Sigmoid colon (tissue), 7 donors: ENCODE data around the gene LVRN. TPM values are rescaled to one million over a fixed set of nuclear protein-coding genes. Genes with fewer than 3 reads are reported as not detected.

Source experiments
- DNase-seq: peaks from one replicate; pipeline ENCODE4 v3.0.0-alpha.2; 2019
- H3K27ac ChIP-seq, 4 donors: fragments of 200-600 bp; sonication (generic); one replicate each; pipeline ENCODE4 v1.5.1; 2016 to 2019; ENCODE audit warnings: mild to moderate bottlenecking in 1 of 4
- H3K27me3 ChIP-seq, 3 donors: fragments of 200-600 bp; sonication (generic); one replicate each; pipeline ENCODE4 v1.5.1; 2019; ENCODE audit warnings: mild to moderate bottlenecking in 1 of 3
- H3K36me3 ChIP-seq, 4 donors: fragments of 200-600 bp; sonication (generic); one replicate each; pipeline ENCODE4 v1.5.1; 2016 to 2019
- H3K4me1 ChIP-seq, 4 donors: fragments of 200-600 bp; sonication (generic); one replicate each; pipeline ENCODE4 v1.5.1; 2017 to 2019
- H3K4me3 ChIP-seq, 4 donors: fragments of 200-600 bp; sonication (generic); one replicate each; pipeline ENCODE4 v1.5.1; 2017 to 2019; ENCODE audit warnings: mild to moderate bottlenecking in 2 of 4, moderate library complexity in 1 of 4
- H3K9me3 ChIP-seq, 4 donors: fragments of 200-600 bp in 3 of 4; sonication (generic) in 3 of 4; one replicate each; pipeline versions ENCODE4 v1.5.1 to v1.6.1; 2013 to 2019
- EP300 ChIP-seq, 4 donors: sonication (generic); formaldehyde crosslinking; IDR thresholded peaks; one replicate each; pipeline ENCODE4 v1.6.1; 2017; ENCODE audit warnings: antibody characterized with exemption in 4 of 4
- POLR2A ChIP-seq, 2 donors: fragments of 450-650 bp; IDR thresholded peaks; one replicate each; pipeline ENCODE4 v1.6.1; 2016; ENCODE audit warnings: antibody characterized with exemption in 2 of 2, mild to moderate bottlenecking in 2 of 2, moderate library complexity in 2 of 2
- POLR2AphosphoS5 ChIP-seq, 4 donors: sonication (generic); formaldehyde crosslinking; IDR thresholded peaks; one replicate each; pipeline ENCODE4 v1.6.1; 2017; ENCODE audit warnings: antibody characterized with exemption in 4 of 4
- WGBS, 2 donors: extraction: QIAGEN DNeasy Blood & Tissue Kit; methylation state at CpG; one replicate each; pipeline ENCODE4 v1.1.7; 2013; 5-methylcytosine and 5-hydroxymethylcytosine counted together
- intact Hi-C: fragments of 100-400 bp; cut with DNase I; formaldehyde crosslinking; loops from one replicate; pipeline ENCODE4 v1.15.1; 2023
- polyA plus RNA-seq, 3 donors: library from polyadenylated mRNA; stranded (reverse); fragments of 200-250 nt; gene quantifications; one replicate each; pipeline ENCODE4 v1.2.3, GENCODE V29; 2013
- total RNA-seq, 4 donors: library from RNA; depleted of rRNA; stranded (reverse); fragments of >200 nt; gene quantifications; one replicate each; pipeline ENCODE4 v1.1.0, GENCODE V29; 2016
- TF ChIP-seq, protein P1 (sequence below), 4 experiments: fragments of 450-650 bp in 3 of 4; fragments of 200-600 bp in 1 of 4; IDR thresholded peaks; one replicate each; pipeline ENCODE4 v1.5.1; 2016 to 2019; ENCODE audit warnings: antibody characterized with exemption in 4 of 4, mild to moderate bottlenecking in 3 of 4, moderate library complexity in 2 of 4
- donor health status: healthy with polysubstance abuse.
- donor health status: Bipolar disorder and iron deficiency.
- donor health status: healthy.

The LVRN gene
- total and polyA plus RNA-seq, 7 donors = 0.23 to 8.4 (median 3.9) TPM

DNA sequence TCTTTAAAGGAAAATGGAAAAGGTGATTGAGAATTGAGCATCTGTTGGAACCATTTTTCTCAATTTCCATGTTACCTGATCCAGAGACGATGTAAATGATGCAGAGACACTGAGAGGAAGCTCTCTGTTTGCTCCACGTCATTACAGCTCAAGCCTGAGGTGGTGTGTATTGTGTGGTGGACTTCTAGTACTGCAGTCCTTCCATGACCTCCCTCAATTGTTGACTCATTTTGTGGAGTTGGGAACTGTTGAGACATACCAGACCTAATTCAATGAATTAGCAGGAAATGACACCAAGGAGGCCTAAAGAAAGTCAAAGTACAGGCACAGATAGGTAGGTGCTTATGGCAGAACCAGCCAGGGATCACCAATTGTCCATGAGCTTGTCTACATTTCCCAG lies 15.6 kb upstream of the LVRN start:
- Histone ChIP-seq H3K27ac (no peak overlapping the region), H3K4me1 (no peaks in the 10 kb centered on the region), H3K9me3 (peaks cover 0 to 2% (median 0%) of the 10 kb centered on the region in 4 donors), H3K27me3 (no peaks in the 10 kb centered on the region), H3K36me3 (no peaks in the 10 kb centered on the region), H3K4me3 (no peak overlapping the region)
- DNase-seq = no peak
- intact Hi-C loops = no loop called here
- TF ChIP-seq EP300 (IDR thresholded peaks at IDR 0.05) = no peak
- TF ChIP-seq, protein P1, sequence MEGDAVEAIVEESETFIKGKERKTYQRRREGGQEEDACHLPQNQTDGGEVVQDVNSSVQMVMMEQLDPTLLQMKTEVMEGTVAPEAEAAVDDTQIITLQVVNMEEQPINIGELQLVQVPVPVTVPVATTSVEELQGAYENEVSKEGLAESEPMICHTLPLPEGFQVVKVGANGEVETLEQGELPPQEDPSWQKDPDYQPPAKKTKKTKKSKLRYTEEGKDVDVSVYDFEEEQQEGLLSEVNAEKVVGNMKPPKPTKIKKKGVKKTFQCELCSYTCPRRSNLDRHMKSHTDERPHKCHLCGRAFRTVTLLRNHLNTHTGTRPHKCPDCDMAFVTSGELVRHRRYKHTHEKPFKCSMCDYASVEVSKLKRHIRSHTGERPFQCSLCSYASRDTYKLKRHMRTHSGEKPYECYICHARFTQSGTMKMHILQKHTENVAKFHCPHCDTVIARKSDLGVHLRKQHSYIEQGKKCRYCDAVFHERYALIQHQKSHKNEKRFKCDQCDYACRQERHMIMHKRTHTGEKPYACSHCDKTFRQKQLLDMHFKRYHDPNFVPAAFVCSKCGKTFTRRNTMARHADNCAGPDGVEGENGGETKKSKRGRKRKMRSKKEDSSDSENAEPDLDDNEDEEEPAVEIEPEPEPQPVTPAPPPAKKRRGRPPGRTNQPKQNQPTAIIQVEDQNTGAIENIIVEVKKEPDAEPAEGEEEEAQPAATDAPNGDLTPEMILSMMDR (IDR thresholded peaks at IDR 0.05) = no peak
- no peak for TF ChIP-seq POLR2A (IDR thresholded peaks at IDR 0.05)
- no peak for TF ChIP-seq POLR2AphosphoS5 (IDR thresholded peaks at IDR 0.05)
- 88 to 91% methylated on average over 2 of the region's 2 CpGs for WGBS, 2 donors

DNA sequence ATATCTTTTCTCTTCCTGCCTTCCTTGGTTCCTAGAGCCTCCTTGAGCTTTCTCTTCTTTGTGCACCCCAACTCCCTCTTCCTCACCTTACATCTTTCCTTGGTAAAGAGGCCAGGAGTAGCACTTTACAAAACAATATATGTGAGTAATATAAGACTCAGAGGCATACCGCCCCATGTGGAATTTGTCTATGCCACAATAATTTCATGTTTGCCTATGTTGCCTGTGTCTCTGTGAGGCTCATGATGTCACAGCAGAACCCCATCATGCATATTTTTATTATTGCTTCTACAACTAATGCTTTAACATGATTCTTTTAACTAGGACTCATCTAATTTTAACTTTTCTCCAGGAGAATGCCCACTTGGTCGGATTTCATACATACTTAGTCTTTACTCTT lies 15.0 kb upstream of the LVRN start:
- TF ChIP-seq POLR2AphosphoS5 (IDR thresholded peaks at IDR 0.05) (no peak), EP300 (IDR thresholded peaks at IDR 0.05) (no peak), POLR2A (IDR thresholded peaks at IDR 0.05) (no peak)
- TF ChIP-seq, protein P1 (IDR thresholded peaks at IDR 0.05) = no peak
- no peak for DNase-seq
- Histone ChIP-seq H3K36me3 (no peaks in the 10 kb centered on the region), H3K4me1 (no peaks in the 10 kb centered on the region), H3K4me3 (no peak overlapping the region), H3K27me3 (no peaks in the 10 kb centered on the region), H3K9me3 (peaks cover 0 to 2% (median 0%) of the 10 kb centered on the region in 4 donors), H3K27ac (no peak overlapping the region)
- intact Hi-C loops = no loop called here
- WGBS, 2 donors = 61 to 86% methylated on average over 2 of the region's 2 CpGs

DNA sequence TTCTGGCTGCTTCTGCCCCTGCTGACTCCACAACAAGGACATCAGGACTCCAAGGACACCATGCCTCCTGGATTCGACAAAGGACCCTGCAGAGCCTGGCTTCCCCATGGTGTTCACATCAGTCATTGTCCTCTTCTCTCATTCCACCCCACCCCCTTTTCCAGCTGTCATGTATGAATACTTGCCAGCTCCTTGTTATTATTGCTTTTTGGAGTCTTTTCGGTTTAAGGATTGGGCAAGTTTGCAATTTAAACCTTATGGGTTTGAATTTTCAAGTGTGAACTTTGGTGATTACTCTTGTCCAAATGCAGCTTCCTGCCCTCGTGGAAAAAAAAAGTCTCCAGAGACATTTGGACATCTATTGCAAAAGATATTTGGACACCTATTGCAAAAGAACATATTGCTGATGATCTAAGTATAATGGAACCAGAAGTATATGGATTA lies 14.2 kb upstream of the LVRN start:
- Histone ChIP-seq H3K36me3 (no peaks in the 10 kb centered on the region), H3K4me3 (no peak overlapping the region), H3K4me1 (no peaks in the 10 kb centered on the region), H3K27me3 (no peaks in the 10 kb centered on the region), H3K27ac (peak overlapping the region in 1 of 4 donors; percentile 21), H3K9me3 (peaks cover 0 to 2% (median 0%) of the 10 kb centered on the region in 4 donors)
- 66 to 71% methylated on average over 3 of the region's 3 CpGs for WGBS, 2 donors
- intact Hi-C loops = no loop called here
- no peak for DNase-seq
- no peak for TF ChIP-seq POLR2A (IDR thresholded peaks at IDR 0.05)
- TF ChIP-seq, protein P1 (IDR thresholded peaks at IDR 0.05) = no peak
- no peak for TF ChIP-seq EP300 (IDR thresholded peaks at IDR 0.05)
- no peak for TF ChIP-seq POLR2AphosphoS5 (IDR thresholded peaks at IDR 0.05)

DNA sequence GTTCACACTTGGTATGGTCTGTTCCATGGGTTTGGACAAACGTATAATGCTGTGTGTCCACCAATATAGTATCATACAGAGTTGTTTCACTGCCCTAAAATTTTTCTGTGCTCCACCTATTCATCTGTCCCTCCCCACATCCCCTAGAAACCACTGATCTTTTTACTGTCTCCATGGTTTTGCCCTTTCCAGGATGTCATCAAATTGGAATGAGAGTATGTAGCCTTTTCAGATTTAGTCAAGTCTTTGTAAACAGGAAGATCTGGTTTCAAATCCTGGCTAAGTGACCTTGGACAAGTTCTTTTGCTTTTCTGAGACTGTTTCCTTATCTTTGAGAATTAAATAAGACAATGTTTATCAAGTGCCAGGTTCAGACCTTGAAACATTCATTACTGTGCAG lies 13.2 kb upstream of the LVRN start:
- Histone ChIP-seq H3K4me1 (no peaks in the 10 kb centered on the region), H3K27ac (peak overlapping the region in 1 of 4 donors; percentile 21), H3K9me3 (peaks cover 0 to 2% (median 0%) of the 10 kb centered on the region in 4 donors), H3K36me3 (no peaks in the 10 kb centered on the region), H3K27me3 (no peaks in the 10 kb centered on the region), H3K4me3 (no peak overlapping the region)
- DNase-seq = no peak
- TF ChIP-seq, protein P1 (IDR thresholded peaks at IDR 0.05) = no peak
- TF ChIP-seq EP300 (IDR thresholded peaks at IDR 0.05) (no peak), POLR2A (IDR thresholded peaks at IDR 0.05) (no peak), POLR2AphosphoS5 (IDR thresholded peaks at IDR 0.05) (no peak)
- 86 to 93% methylated on average over 1 of the region's 1 CpG for WGBS, 2 donors
- intact Hi-C loops = no loop called here

DNA sequence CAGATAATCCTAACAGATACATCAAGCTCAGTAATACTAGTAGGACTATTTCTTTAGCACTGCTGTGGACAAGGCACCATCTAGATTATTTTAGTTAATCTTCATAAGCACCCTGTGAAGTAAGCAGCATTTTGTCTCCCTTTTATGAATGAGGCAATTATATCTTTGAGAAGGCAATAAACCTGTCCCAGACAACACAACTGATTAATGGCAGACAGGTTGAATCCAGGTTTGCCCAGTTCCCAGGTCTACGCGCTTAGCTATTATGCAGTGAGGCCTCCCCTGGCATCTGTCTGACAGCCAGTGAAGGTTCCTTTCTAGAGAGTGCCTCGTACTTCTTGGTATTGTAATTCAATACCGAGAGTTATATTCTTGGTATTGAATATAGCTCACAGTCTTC lies 9.7 kb upstream of the LVRN start:
- no peak for DNase-seq
- TF ChIP-seq EP300 (IDR thresholded peaks at IDR 0.05) (no peak), POLR2AphosphoS5 (IDR thresholded peaks at IDR 0.05) (no peak), POLR2A (IDR thresholded peaks at IDR 0.05) (no peak)
- TF ChIP-seq, protein P1 (IDR thresholded peaks at IDR 0.05) = no peak
- intact Hi-C loops = no loop called here
- no peak overlapping the region for H3K4me3 ChIP-seq
- WGBS, 2 donors = 37 to 39% methylated on average over 4 of the region's 4 CpGs
- peaks cover 0 to 2% (median 0%) of the 10 kb centered on the region in 4 donors for H3K9me3 ChIP-seq
- no peaks in the 10 kb centered on the region for H3K36me3 ChIP-seq
- H3K27ac ChIP-seq = no peak overlapping the region
- peaks cover 0 to 13% (median 7%) of the 10 kb centered on the region in 3 donors for H3K27me3 ChIP-seq
- no peaks in the 10 kb centered on the region for H3K4me1 ChIP-seq
